ENCODE results near the gene IRF2BP1. TPM values are rescaled to one million over a fixed set of nuclear protein-coding genes. Genes with fewer than 3 reads are reported as not detected.
A peak's percentile ranks its signal among the peaks of the same experiment; 100 is the strongest.

IRF2BP1 gene
- total and polyA plus RNA-seq, 2 of the 13 experiments (the other 11 are each of a cell fraction or from before 2014, with no cell fraction given) = 4.3 to 14.3 TPM

DNA sequence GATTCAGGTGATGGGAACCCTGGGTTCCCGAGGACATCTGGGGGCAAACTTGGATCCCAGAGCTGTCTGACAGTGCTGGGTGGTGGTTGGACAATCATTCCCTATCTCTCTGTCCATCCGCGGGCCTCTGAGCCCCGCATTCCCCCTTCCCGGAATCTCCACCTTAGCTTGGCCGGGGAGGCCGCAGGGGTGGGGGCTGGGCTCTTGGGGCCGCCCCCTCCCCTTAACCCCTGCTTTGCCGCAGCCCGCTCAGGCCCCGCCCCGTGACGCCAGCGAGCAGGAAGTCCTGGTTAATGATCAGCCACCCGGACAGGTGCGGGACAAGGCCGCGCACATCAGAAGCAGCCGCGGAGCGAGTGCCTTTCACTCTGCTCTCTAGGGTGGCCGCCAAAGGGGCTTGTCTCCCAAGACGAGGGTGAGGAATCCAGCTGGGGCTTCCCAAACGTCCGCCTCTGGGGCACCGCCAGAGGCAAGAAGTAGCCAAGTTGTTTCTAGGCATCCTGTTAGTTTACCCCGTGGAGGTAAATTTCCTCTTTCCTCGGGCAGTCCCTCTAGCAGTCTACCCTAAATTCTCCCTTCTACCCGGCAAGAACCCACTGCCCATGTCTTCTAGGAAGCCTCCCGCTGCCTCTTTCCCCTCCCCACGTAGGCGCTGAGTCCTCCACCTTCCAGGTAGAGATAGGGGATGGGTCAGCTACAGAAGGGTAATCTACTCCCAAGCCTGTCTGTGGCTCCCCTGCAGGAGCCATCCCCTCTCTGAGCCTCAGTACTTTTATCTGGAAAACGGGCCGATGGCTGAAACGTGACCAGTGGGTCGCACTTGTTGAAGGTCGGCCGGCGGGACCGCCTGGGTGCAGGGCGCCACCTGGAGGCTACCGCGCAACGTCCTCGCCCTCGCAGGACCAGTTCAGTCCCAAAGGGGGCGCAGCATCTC, 3.0 kb downstream of the IRF2BP1 start (continued):
- 0 out of 2 replicates have a peak, but pooled peaks have one; percentile 49 for TF ChIP-seq ZNF512B (CRISPR knock-in tag; IDR thresholded peaks at IDR 0.05; ENCODE audit: borderline replicate concordance)
- TF ChIP-seq, protein P1, sequence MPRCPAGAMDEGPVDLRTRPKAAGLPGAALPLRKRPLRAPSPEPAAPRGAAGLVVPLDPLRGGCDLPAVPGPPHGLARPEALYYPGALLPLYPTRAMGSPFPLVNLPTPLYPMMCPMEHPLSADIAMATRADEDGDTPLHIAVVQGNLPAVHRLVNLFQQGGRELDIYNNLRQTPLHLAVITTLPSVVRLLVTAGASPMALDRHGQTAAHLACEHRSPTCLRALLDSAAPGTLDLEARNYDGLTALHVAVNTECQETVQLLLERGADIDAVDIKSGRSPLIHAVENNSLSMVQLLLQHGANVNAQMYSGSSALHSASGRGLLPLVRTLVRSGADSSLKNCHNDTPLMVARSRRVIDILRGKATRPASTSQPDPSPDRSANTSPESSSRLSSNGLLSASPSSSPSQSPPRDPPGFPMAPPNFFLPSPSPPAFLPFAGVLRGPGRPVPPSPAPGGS (CRISPR knock-in tag; IDR thresholded peaks at IDR 0.05) = peak; percentile 94
- TF ChIP-seq ATF5 (CRISPR knock-in tag; IDR thresholded peaks at IDR 0.05; ENCODE audit: low read depth) = no peak
- peak; percentile 90 for TF ChIP-seq ZNF501 (CRISPR knock-in tag; IDR thresholded peaks at IDR 0.05)
- no peak; the same call in 1 of the 2 replicates for TF ChIP-seq MZF1 (CRISPR knock-in tag; IDR thresholded peaks at IDR 0.05; ENCODE audit: borderline replicate concordance)
- TF ChIP-seq, protein P2, sequence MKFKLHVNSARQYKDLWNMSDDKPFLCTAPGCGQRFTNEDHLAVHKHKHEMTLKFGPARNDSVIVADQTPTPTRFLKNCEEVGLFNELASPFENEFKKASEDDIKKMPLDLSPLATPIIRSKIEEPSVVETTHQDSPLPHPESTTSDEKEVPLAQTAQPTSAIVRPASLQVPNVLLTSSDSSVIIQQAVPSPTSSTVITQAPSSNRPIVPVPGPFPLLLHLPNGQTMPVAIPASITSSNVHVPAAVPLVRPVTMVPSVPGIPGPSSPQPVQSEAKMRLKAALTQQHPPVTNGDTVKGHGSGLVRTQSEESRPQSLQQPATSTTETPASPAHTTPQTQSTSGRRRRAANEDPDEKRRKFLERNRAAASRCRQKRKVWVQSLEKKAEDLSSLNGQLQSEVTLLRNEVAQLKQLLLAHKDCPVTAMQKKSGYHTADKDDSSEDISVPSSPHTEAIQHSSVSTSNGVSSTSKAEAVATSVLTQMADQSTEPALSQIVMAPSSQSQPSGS (CRISPR knock-in tag; IDR thresholded peaks at IDR 0.05) = peak; percentile 80
- 0 out of 2 replicates have a peak, but pooled peaks have one; percentile 78 for TF ChIP-seq ZNF138 (CRISPR knock-in tag; IDR thresholded peaks at IDR 0.05; ENCODE audit: low read depth)
- TF ChIP-seq ZNF777 (CRISPR knock-in tag; IDR thresholded peaks at IDR 0.05) = peak; percentile 21; the same call in 1 of the 2 replicates
- TF ChIP-seq, protein P3, sequence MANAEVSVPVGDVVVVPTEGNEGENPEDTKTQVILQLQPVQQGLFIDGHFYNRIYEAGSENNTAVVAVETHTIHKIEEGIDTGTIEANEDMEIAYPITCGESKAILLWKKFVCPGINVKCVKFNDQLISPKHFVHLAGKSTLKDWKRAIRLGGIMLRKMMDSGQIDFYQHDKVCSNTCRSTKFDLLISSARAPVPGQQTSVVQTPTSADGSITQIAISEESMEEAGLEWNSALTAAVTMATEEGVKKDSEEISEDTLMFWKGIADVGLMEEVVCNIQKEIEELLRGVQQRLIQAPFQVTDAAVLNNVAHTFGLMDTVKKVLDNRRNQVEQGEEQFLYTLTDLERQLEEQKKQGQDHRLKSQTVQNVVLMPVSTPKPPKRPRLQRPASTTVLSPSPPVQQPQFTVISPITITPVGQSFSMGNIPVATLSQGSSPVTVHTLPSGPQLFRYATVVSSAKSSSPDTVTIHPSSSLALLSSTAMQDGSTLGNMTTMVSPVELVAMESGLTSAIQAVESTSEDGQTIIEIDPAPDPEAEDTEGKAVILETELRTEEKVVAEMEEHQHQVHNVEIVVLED (CRISPR knock-in tag; IDR thresholded peaks at IDR 0.05; ENCODE audit: borderline replicate concordance) = peak; percentile 68
- 0 out of 2 replicates have a peak, but pooled peaks have one; percentile 38 for TF ChIP-seq ZBTB44 (CRISPR knock-in tag; IDR thresholded peaks at IDR 0.05)
- TF ChIP-seq NONO (IDR thresholded peaks at IDR 0.05) = no peak
- TF ChIP-seq NONO (CRISPR knock-in tag; conservative IDR thresholded peaks at IDR 0.05) = peak; percentile 78
- TF ChIP-seq ZNF350 (CRISPR knock-in tag; IDR thresholded peaks at IDR 0.05; ENCODE audit: borderline replicate concordance, low read depth) = peak; percentile 89
- TF ChIP-seq FOXJ3 (CRISPR knock-in tag; IDR thresholded peaks at IDR 0.05; ENCODE audit: borderline replicate concordance) = no peak; the same call in 1 of the 2 replicates
- TF ChIP-seq ZNF121 (CRISPR knock-in tag; IDR thresholded peaks at IDR 0.05) = peak; percentile 84
- no peak for TF ChIP-seq RNF2 (conservative IDR thresholded peaks at IDR 0.05; ENCODE audit: low read depth)
- TF ChIP-seq FOXA3 (CRISPR knock-in tag; IDR thresholded peaks at IDR 0.05) = peak; percentile 82
- TF ChIP-seq ZNF644 (CRISPR knock-in tag; IDR thresholded peaks at IDR 0.05; ENCODE audit: low read depth) = no peak

Measured in HepG2 (cell line).